Erythroblast (primary cell): Measurements from ENCODE around the gene PTGES3.
"Not testable (repeated sequence)": the region's sequence is repeated elsewhere in the genome, so short reads cannot be mapped to it uniquely, and the experiment has no call there.

Experiments used
- GATA1 ChIP-seq: IDR thresholded peaks from 2 replicates; pipeline ENCODE4 v1.6.1; 2011; ENCODE audit warnings: low read depth, mild to moderate bottlenecking, control low read depth, low read length, moderate library complexity
- POLR2A ChIP-seq: IDR thresholded peaks from 2 replicates; pipeline ENCODE4 v1.6.1; 2011; ENCODE audit warnings: mild to moderate bottlenecking, low read length

DNA sequence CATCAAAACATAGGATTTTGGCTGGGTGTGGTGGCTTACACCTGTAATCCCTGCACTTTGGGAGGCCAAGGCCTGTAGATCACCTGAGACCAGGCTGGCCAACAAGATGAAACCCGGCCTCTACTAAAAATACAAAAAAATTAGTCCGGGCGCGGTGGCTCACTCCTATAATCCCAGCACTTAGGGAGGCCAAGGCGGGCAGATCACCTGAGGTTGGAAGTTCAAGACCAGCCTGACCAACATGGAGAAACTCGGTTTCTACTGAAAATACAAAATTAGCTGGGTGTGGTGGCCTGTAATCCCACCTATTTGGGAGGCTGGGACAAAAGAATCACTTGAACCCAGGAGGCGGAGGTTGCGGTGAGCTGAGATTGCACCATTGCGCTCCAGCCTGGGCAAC is 40.1 kb downstream of the PTGES3 start:
- TF ChIP-seq POLR2A, GATA1: not testable (repeated sequence)
